Epithelial cell of proximal tubule (primary cell): ENCODE results near the gene ANKRD61. TPM values are rescaled to one million over a fixed set of nuclear protein-coding genes. Genes with fewer than 3 reads are reported as not detected.

Experiments used
- DNase-seq: peaks from one replicate; pipeline ENCODE4 v3.0.0-alpha.2; 2011; ENCODE audit warnings: low read depth
- H3K4me3 ChIP-seq: 2 replicates; pipeline ENCODE4 v1.5.1; 2011; ENCODE audit warnings: low read depth, mild to moderate bottlenecking, low read length
- CTCF ChIP-seq: conservative IDR thresholded peaks from 2 replicates; pipeline ENCODE4 v1.5.1; 2012; ENCODE audit warnings: low read depth, mild to moderate bottlenecking, low read length
- total RNA-seq: library from RNA; depleted of rRNA; stranded (reverse); fragments of >200 nt; gene quantifications from 2 replicates; pipeline ENCODE4 v1.2.3, GENCODE V29; 2015

The ANKRD61 gene
- total RNA-seq, 1 donor from 2014 or later, result 0.12 TPM

GRCh38 chr7:6026011-6026819 lies 5.0 kb upstream of the ANKRD61 start:
- peak; percentile 40 for TF ChIP-seq CTCF
- H3K4me3 ChIP-seq, result no peak overlapping the region
- DNase-seq, result no peak

- no peak for TF ChIP-seq CTCF
- no peak overlapping the region for H3K4me3 ChIP-seq
- no peak for DNase-seq
Measured at GRCh38 chr7:6026820-6027311, 4.3 kb upstream of the ANKRD61 start.

- TF ChIP-seq CTCF, result no peak
Measured at GRCh38 chr7:6027806-6028365, 3.3 kb upstream of the ANKRD61 start.

GRCh38 chr7:6028563-6028962 lies 2.6 kb upstream of the ANKRD61 start:
- no peak overlapping the region for H3K4me3 ChIP-seq
- no peak for DNase-seq
- TF ChIP-seq CTCF, result no peak

More at GRCh38 chr7:6027806-6028365, 3.3 kb upstream of the ANKRD61 start:
- no peak overlapping the region for H3K4me3 ChIP-seq
- no peak for DNase-seq

- DNase-seq, result no peak
- TF ChIP-seq CTCF, result no peak
- no peak overlapping the region for H3K4me3 ChIP-seq
Measured at GRCh38 chr7:6031567-6031966, 391 bp downstream of the ANKRD61 start.

- TF ChIP-seq CTCF, result no peak
- no peak overlapping the region for H3K4me3 ChIP-seq
- no peak for DNase-seq
Measured at GRCh38 chr7:6032167-6032566, 991 bp downstream of the ANKRD61 start.
